ENCODE measurements around the gene CAPZA2.
A peak's percentile ranks its signal among the peaks of the same experiment; 100 is the strongest.

CAPZA2 gene

DNA sequence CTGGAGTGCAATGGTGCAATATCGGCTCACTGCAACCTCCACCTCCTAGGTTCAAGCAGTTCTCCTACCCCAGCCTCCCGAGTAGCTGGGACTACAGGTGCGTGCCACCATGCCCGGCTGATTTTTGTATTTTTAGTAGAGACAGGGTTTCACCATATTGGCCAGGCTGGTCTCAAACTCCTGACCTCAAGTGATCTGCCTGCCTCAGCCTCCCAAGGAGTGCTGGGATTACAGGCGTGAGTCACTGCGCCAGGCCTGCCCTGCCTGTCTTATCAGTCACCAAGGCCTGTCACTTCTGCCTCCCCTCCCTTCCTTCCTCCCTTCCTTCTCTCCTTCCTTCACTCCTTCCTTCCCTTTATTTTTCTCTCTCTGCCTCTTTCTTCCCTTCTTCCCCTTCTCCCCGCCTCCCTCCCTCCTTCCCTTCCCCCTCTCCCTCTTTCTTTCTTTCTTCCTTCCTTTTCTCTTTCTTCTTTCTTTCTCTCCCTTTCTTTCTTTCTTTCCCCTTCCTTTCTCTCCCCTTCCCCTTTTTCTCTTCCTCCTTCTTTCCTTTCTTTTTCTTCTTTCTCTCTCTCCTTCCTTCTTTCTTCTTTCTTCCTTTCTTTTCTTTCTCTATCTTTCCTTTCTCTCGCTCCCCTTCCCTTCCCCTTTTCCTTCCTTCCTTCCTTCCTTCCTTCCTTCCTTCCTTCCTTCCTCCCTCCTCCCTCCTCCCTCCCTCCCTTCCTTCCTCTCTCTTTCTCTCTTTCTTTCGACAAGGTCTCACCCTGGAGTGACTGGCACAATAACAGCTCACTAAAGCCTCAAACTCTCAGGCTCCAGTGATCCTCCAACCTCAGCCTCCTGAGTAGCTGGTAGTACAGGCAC is 87.8 kb downstream of the CAPZA2 start:
- no peak for DNase-seq (ENCODE audit: low spot score)
- TF ChIP-seq, protein P1, sequence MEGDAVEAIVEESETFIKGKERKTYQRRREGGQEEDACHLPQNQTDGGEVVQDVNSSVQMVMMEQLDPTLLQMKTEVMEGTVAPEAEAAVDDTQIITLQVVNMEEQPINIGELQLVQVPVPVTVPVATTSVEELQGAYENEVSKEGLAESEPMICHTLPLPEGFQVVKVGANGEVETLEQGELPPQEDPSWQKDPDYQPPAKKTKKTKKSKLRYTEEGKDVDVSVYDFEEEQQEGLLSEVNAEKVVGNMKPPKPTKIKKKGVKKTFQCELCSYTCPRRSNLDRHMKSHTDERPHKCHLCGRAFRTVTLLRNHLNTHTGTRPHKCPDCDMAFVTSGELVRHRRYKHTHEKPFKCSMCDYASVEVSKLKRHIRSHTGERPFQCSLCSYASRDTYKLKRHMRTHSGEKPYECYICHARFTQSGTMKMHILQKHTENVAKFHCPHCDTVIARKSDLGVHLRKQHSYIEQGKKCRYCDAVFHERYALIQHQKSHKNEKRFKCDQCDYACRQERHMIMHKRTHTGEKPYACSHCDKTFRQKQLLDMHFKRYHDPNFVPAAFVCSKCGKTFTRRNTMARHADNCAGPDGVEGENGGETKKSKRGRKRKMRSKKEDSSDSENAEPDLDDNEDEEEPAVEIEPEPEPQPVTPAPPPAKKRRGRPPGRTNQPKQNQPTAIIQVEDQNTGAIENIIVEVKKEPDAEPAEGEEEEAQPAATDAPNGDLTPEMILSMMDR (IDR thresholded peaks at IDR 0.05; ENCODE audit: extremely low read depth, missing control alignments), result no peak

- no peak for DNase-seq (ENCODE audit: low spot score)
- TF ChIP-seq, protein P1 (IDR thresholded peaks at IDR 0.05; ENCODE audit: extremely low read depth, missing control alignments), result no peak
Observed at GRCh38 chr7:116950889-116951351, 88.5 kb downstream of the CAPZA2 start.

GRCh38 chr7:116951366-116952292 is 89.2 kb downstream of the CAPZA2 start:
- TF ChIP-seq, protein P1 (IDR thresholded peaks at IDR 0.05; ENCODE audit: extremely low read depth, missing control alignments), result no peak
- DNase-seq (ENCODE audit: low spot score), result no peak

GRCh38 chr7:116952635-116953371 is 90.4 kb downstream of the CAPZA2 start:
- TF ChIP-seq, protein P1 (IDR thresholded peaks at IDR 0.05; ENCODE audit: extremely low read depth, missing control alignments), result no peak
- DNase-seq (ENCODE audit: low spot score), result no peak

- TF ChIP-seq, protein P1 (IDR thresholded peaks at IDR 0.05; ENCODE audit: extremely low read depth, missing control alignments), result no peak
- peak; percentile 87 for DNase-seq (ENCODE audit: low spot score)
Observed at GRCh38 chr7:116953372-116953905, 91.1 kb downstream of the CAPZA2 start, which contains the start of gene ST7. TSS of gene ST7 (plus strand) at chr7:116953501. CDS start at chr7:116953541, 40 bp downstream.

DNA sequence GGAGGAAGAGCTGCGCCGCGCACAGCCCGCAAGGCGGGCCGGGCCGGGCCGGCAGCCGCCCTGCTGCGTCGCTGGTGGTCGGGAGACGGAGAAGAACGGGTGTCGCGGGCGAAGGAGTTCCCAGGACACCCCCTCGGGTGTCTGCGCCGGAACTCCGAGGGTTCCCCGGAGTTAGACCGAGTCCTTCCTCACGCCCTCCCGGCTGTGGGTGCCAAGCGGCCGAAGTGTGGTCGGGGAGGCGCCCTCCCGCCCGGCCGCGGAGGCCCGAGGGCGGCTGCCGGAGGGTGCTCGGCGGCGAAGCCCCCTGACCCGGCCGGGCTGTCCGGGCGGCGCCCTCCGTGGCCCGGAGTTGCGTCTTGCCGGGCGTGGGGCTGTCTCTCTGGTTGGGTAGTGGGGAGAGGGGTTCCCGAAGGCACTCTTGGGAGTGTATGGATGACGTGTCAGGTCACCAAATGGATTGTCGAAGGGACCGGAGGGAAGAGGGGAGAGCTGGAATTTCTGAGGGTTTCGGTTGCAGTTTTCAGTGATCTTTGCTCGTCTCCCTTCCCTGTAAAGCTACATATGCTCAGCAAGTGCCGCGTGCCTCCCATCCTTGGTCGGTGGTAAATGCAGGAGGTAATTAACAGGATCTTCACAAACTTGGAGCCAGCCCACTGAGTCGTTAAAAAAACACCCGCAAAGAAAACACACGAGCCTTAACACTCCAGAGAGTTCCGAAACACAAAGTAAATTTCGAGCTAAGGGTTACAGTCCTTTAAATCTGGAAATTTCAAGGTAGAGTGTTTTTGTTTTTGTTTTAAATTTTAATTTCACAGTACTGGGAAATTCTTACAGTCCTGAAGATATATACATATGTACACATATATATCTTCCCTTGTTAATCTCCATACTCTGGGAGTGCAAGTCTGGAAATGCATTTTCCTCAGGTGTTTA is 91.8 kb downstream of the CAPZA2 start:
- no peak for DNase-seq (ENCODE audit: low spot score)
- TF ChIP-seq, protein P1 (IDR thresholded peaks at IDR 0.05; ENCODE audit: extremely low read depth, missing control alignments), result no peak
